Stomach (tissue), 9 donors: Measurements from ENCODE around the gene SLC2A4. TPM values are rescaled to one million over a fixed set of nuclear protein-coding genes. Genes with fewer than 3 reads are reported as not detected.

Experiments used
- DNase-seq, 2 donors: peaks; one replicate each; pipeline versions ENCODE4 v3.0.0 to v3.0.0-alpha.2; 2013 to 2019
- H3K27ac ChIP-seq, 5 donors: fragments of 200-600 bp in 4 of 5; sonication (generic) in 4 of 5; one replicate each; pipeline ENCODE4 v1.5.1; 2013 to 2019; ENCODE audit warnings: mild to moderate bottlenecking in 1 of 5, moderate library complexity in 1 of 5
- H3K27me3 ChIP-seq, 3 donors: fragments of 200-600 bp; sonication (generic); one replicate each; pipeline ENCODE4 v1.5.1; 2017 to 2019; ENCODE audit warnings: mixed run types in 1 of 3
- H3K36me3 ChIP-seq, 4 donors: fragments of 200-600 bp; sonication (generic); 1 replicate in 3 of 4; 2 replicates in 1 of 4; pipeline ENCODE4 v1.5.1; 2016 to 2019
- H3K4me1 ChIP-seq, 4 donors: fragments of 200-600 bp; sonication (generic); one replicate each; pipeline ENCODE4 v1.5.1; 2016 to 2019
- H3K4me3 ChIP-seq, 4 donors: fragments of 200-600 bp; sonication (generic) in 3 of 4; one replicate each; pipeline ENCODE4 v1.5.1; 2016 to 2019; ENCODE audit warnings: mild to moderate bottlenecking in 1 of 4
- H3K9me3 ChIP-seq, 4 donors: fragments of 200-600 bp; sonication (generic); one replicate each; pipeline ENCODE4 v1.5.1; 2016 to 2019
- CTCF ChIP-seq, 7 experiments: fragments of 450-650 bp in 4 of 7; fragments of 200-600 bp in 3 of 7; sonication (generic) in 3 of 7; IDR thresholded peaks; one replicate each; pipeline ENCODE4 v1.5.1; 2016 to 2019; ENCODE audit warnings: antibody characterized with exemption in 7 of 7, control low read depth in 2 of 7, mild to moderate bottlenecking in 1 of 7
- EP300 ChIP-seq: sonication (generic); formaldehyde crosslinking; IDR thresholded peaks from one replicate; pipeline ENCODE4 v1.6.1; 2017; ENCODE audit warnings: antibody characterized with exemption
- POLR2A ChIP-seq, 4 donors: fragments of 450-650 bp; IDR thresholded peaks; one replicate each; pipeline ENCODE4 v1.6.1; 2016; ENCODE audit warnings: antibody characterized with exemption in 4 of 4, control low read depth in 2 of 4, mild to moderate bottlenecking in 1 of 4, moderate library complexity in 1 of 4
- POLR2AphosphoS5 ChIP-seq, 3 donors: sonication (generic); formaldehyde crosslinking; IDR thresholded peaks; one replicate each; pipeline ENCODE4 v1.6.1; 2016; ENCODE audit warnings: antibody characterized with exemption in 3 of 3
- WGBS, 5 donors: extraction: QIAGEN DNeasy Blood & Tissue Kit in 3 of 5; methylation state at CpG; one replicate each; pipeline versions ENCODE4 v1.1.5 to v1.1.7; 2013 to 2018; 5-methylcytosine and 5-hydroxymethylcytosine counted together
- intact Hi-C: fragments of 100-400 bp; cut with DNase I; formaldehyde crosslinking; loops from one replicate; pipeline ENCODE4 v1.15.1; 2023; ENCODE audit warnings: low total_unique reads
- polyA plus RNA-seq, 3 donors: library from polyadenylated mRNA; stranded (reverse); fragments of 200-250 nt; gene quantifications; one replicate each; pipeline ENCODE4 v1.2.3, GENCODE V29; 2013
- total RNA-seq, 5 donors: library from RNA; depleted of rRNA; stranded (reverse); fragments of >200 nt; gene quantifications; one replicate each; pipeline versions ENCODE4 v1.1.0 to v1.2.3, GENCODE V29; 2014 to 2016
- donor health status: healthy with polysubstance abuse.
- donor health status: Bipolar disorder and iron deficiency.
- donor health status: healthy.

The SLC2A4 gene
- total and polyA plus RNA-seq, 8 donors = 0.92 to 26.6 (median 5.6) TPM

GRCh38 chr17:7317161-7317803 is 35.8 kb downstream of the SLC2A4 start:
- 82 to 88% (median 86%) methylated on average over 15 to 16 of the region's 16 CpGs for WGBS, 5 donors
- intact Hi-C loops = no loop called here

GRCh38 chr17:7318121-7318860 is 36.8 kb downstream of the SLC2A4 start:
- 85 to 93% (median 91%) methylated on average over 13 of the region's 13 CpGs for WGBS, 5 donors
- H3K4me3 ChIP-seq = no peak overlapping the region
- H3K36me3 ChIP-seq = peaks cover 59 to 83% (median 72%) of the 10 kb centered on the region in 4 donors
- TF ChIP-seq EP300 (no peak), CTCF (IDR thresholded peaks at IDR 0.05) (no peak), POLR2A (IDR thresholded peaks at IDR 0.05) (no peak), POLR2AphosphoS5 (IDR thresholded peaks at IDR 0.05) (no peak)
- no peak overlapping the region for H3K27ac ChIP-seq
- H3K4me1 ChIP-seq = peaks cover 22 to 29% (median 25%) of the 10 kb centered on the region in 4 donors
- intact Hi-C loops = no loop called here
- H3K9me3 ChIP-seq = no peaks in the 10 kb centered on the region
- DNase-seq = no peak
- H3K27me3 ChIP-seq = no peaks in the 10 kb centered on the region

More at GRCh38 chr17:7317161-7317803, 35.8 kb downstream of the SLC2A4 start:
- TF ChIP-seq CTCF (IDR thresholded peaks at IDR 0.05) (no peak), EP300 (no peak), POLR2AphosphoS5 (IDR thresholded peaks at IDR 0.05) (no peak), POLR2A (IDR thresholded peaks at IDR 0.05) (no peak)
- DNase-seq = no peak
- Histone ChIP-seq H3K4me3 (no peak overlapping the region), H3K36me3 (peaks cover 59 to 83% (median 72%) of the 10 kb centered on the region in 4 donors), H3K27me3 (no peaks in the 10 kb centered on the region), H3K27ac (no peak overlapping the region), H3K9me3 (no peaks in the 10 kb centered on the region), H3K4me1 (peaks cover 32 to 39% (median 34%) of the 10 kb centered on the region in 4 donors)

GRCh38 chr17:7321466-7321865 is 39.9 kb downstream of the SLC2A4 start:
- no peak overlapping the region for H3K27ac ChIP-seq
- H3K4me3 ChIP-seq = no peak overlapping the region
- H3K4me1 ChIP-seq = peaks cover 0 to 8% (median 4%) of the 10 kb centered on the region in 4 donors
- 85 to 95% (median 92%) methylated on average over 15 of the region's 15 CpGs for WGBS, 5 donors
- H3K36me3 ChIP-seq = peaks cover 65 to 100% (median 94%) of the 10 kb centered on the region in 4 donors
- no peak for DNase-seq
- H3K9me3 ChIP-seq = no peaks in the 10 kb centered on the region
- no peaks in the 10 kb centered on the region for H3K27me3 ChIP-seq
- TF ChIP-seq EP300 (no peak), POLR2AphosphoS5 (IDR thresholded peaks at IDR 0.05) (no peak), CTCF (IDR thresholded peaks at IDR 0.05) (no peak), POLR2A (IDR thresholded peaks at IDR 0.05) (no peak)
- intact Hi-C loops = no loop called here

- TF ChIP-seq CTCF (IDR thresholded peaks at IDR 0.05) = no peak
- no peak for TF ChIP-seq EP300
- TF ChIP-seq POLR2AphosphoS5 (IDR thresholded peaks at IDR 0.05) = no peak
- TF ChIP-seq POLR2A (IDR thresholded peaks at IDR 0.05) = no peak
- no peak overlapping the region for H3K4me3 ChIP-seq
- WGBS, 5 donors = 88 to 94% (median 90%) methylated on average over 17 to 22 of the region's 22 CpGs
- H3K4me1 ChIP-seq = peaks cover 0 to 11% (median 7%) of the 10 kb centered on the region in 4 donors
- DNase-seq = no peak
- intact Hi-C loops = no loop called here
- peaks cover 57 to 95% (median 90%) of the 10 kb centered on the region in 4 donors for H3K36me3 ChIP-seq
- no peaks in the 10 kb centered on the region for H3K9me3 ChIP-seq
- H3K27ac ChIP-seq = no peak overlapping the region
- no peaks in the 10 kb centered on the region for H3K27me3 ChIP-seq
Measured at GRCh38 chr17:7322520-7323194, 41.1 kb downstream of the SLC2A4 start.
